Stimulated activated CD8-positive, alpha-beta memory T cell treated with anti-CD3 and anti-CD28 coated beads, Interleukin-12 subunit alpha, Interleukin-12 subunit beta, amount 100 ng/mL, for 1 hour (primary cell): ENCODE results near the gene RXRA.

Experiments
- DNase-seq: peaks from one replicate; pipeline ENCODE4 v3.0.0-alpha.2; 2020; ENCODE audit warnings: low read depth

Gene RXRA

DNA sequence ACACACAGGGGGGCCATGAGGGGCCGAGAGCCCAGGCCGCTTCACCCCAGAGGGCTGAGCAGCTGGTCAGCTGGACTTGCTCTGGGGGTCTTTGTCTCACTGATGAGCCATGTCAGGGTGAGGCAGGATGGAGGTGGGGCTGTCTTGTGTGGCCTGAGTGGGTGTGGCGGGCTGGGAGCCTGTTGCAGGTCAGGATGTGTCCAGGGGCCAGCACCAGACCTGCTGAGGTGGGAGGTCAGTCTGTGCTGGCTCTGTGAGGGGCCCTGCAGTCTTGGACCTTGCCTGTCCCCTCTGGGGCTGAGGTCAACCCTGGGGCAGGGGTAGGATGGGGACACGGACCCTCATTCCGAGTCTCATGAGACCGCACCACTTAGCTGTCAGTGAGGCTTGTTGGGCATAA is 56.9 kb downstream of the RXRA start:
- no peak for DNase-seq

DNA sequence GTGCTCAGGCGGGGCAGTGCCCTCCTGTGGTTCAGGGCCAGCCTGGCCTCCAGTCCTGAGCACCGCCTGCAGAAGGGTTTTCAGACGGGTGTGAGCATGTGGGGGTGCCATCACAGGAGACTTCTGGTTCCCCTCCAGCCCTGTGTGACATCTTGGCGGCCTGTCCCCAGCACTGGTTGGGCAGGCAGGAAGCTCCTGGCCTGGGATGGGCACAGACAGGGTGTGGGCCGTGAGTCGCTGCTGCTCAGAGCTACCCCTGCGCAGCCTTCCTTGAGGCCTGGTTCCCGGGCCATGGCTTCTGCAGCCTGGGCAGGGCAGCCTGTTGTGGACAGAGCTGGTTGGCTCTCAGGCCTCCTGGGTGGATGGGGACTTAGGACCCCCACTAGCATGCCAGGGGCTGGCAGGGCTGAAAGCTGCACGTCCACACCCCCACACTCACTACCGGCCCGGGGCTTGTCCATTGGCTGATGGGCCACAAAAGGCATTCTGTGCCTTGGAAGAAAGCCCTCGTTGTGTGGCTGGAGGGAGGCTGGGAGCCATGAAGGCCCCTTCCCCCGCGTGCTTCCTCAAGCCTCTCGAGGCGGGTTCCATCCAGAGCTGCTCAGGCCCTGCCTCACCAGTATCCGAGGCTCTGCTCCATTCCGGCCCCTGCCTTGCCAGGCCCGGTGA is 58.7 kb downstream of the RXRA start:
- no peak for DNase-seq

DNA sequence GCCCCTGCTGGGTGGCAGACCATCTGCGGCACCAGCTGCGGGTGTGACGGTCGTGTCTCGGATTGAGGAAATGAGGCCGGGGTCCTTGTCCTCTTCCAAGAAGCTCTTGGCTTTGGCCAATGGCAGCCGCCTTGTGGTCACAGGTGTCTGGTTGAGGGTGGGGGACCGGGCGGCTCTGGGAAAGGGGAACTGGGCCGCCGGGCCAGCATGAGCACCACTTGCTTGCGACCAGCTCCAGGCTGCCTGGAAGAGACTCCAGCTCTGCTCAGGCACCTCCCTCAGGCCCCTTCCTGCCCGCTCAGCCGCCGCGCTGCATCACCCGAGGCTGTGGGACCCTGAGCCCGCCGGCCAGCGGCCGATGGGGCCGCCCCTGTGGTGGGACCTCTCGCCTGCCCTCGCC is 59.7 kb downstream of the RXRA start:
- DNase-seq, result no peak

DNA sequence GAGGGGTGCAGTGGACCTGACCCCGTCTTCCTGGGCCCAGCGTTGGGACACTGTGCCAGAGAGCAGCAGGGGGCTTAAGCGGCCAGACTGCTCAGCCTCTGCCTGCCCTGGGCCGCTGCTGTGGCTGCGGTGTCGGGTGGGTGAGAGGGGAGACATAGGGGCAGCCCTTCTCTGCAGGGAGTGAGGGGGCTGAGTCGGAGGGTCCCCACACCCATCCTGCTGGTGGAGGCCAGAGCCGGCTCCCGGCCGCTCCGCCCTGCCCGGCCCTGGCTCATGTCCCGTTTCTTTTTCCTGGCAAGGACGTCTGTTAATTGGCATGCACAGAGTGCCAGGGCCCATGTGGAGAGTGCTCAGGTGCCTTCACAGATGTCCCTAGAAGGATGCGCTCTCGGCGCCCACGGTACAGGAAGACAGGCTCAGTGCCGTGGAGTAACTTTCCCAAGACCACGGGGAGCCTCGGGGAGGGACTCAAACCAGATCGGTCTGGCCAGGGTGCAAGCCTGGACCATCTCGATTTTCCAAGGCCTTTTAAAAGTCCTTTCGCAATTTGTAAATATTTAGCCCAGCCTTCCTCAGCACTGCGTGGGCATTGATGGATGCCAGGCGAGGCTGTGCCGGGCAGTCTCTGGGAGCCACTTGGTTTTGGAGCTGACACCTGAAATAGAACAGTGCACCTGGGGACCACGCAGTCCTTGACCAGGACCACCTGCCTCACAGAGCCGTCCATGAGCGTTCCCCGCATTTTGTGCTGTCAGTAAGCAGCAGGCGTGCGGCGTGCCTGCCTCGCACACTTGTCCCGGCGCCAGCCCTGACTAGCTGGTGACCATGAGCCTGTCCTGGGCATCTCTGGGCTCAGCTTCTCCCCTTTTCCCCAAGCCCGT is 60.9 kb downstream of the RXRA start:
- no peak for DNase-seq

DNA sequence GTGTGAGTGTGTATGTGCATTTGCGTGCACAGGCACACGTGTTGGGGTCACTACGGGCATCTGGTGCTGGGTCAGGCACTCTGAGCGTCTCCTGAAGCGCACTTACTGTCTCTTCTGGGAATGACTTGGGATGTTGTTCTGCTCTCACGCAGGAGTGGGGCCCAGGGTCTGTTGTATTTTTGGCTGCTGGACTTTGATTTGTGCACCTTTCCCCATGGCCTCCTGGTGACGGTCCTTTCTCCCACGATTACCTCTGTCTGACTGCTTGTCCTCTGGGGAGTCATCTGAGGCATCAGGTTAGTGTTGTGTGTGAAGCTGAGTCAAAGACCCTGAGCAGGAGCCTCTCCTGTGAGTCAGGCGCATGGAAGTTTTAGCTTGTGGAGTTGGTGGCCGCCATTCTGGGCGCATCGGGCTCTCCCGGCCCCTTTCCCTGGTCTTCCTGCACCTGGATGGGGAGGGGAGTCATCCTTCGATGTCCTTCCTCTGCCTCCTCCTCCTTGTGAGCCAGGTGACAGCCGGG is 62.1 kb downstream of the RXRA start:
- no peak for DNase-seq

DNA sequence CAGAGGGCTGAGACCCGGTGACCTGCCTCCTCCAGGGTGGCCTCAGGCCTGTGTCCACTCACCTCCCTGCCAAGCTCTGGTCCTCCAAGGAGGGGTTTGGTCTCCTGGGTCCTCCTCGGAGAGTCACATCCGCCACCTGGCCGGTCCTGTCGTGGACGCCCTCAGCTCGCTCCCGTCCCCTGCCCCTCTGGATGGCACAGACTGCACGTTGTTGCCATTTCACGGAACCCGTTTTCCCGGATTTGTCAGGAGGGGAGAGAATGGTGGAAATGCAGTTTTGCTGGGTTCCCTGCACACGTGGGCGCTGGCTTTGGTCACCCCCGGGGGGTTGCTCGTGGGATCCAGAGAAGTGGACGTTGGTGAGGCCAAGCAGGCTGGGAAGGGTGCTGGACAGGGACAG is 62.7 kb downstream of the RXRA start:
- no peak for DNase-seq

DNA sequence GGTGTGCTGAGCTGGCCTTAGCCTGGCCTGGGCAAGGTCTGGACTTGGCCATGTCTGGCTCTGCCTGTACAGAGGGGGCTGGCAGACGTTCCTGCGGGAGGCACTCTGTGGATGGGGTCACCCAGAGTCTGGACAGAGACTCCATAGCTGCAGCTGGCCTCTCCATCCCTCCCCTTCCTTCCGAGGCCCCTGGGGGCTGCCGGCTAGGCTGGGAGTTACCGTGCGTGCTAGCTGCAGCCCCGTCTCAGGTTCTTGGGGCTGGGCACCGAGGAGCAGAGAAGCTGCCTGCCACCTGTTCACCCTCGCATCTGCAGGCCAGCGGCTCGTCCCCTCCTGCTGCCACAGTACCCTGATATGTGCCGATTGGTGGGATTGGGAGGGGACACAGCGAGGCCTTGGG is 63.4 kb downstream of the RXRA start:
- DNase-seq, result no peak

DNA sequence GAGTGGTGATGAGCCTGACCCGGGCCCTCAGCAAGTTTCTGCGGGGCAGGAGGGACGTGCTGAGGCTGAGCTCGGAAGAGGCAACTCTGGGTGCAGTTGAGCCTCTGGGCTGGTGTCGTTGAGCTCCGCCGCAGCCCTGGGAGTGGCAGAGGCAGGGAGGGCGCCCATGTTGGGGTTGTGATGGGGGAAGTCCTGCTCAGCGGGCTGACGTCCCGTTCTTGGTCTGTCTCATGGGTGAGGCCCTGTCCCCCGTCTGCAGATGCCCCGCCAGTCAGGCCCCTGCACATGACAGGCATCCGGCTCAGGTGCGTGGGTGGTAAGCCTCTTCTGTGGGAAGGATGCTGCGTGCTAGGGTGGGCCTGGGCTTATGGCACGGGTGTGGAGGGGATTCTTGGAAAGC is 64.3 kb downstream of the RXRA start:
- DNase-seq, result peak; percentile 32

DNA sequence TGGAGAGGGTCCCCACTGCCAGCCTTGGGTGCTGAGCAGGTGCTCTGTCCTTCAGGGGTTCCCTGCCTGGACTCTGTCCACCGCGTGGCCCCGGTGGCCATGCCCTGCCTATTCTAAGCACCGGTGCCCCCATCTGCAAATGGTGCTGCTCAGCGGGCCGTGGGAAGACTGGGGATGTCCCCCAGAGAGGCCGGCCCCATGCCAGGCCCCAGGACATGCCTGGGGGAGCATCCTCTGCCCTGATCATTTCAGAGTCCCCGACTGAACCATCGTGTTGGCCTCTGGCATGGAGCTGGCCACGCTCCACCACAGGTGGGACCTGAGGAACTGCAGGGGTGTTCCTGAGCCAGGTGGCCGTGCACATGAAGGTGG is 64.7 kb downstream of the RXRA start:
- DNase-seq, result no peak

DNA sequence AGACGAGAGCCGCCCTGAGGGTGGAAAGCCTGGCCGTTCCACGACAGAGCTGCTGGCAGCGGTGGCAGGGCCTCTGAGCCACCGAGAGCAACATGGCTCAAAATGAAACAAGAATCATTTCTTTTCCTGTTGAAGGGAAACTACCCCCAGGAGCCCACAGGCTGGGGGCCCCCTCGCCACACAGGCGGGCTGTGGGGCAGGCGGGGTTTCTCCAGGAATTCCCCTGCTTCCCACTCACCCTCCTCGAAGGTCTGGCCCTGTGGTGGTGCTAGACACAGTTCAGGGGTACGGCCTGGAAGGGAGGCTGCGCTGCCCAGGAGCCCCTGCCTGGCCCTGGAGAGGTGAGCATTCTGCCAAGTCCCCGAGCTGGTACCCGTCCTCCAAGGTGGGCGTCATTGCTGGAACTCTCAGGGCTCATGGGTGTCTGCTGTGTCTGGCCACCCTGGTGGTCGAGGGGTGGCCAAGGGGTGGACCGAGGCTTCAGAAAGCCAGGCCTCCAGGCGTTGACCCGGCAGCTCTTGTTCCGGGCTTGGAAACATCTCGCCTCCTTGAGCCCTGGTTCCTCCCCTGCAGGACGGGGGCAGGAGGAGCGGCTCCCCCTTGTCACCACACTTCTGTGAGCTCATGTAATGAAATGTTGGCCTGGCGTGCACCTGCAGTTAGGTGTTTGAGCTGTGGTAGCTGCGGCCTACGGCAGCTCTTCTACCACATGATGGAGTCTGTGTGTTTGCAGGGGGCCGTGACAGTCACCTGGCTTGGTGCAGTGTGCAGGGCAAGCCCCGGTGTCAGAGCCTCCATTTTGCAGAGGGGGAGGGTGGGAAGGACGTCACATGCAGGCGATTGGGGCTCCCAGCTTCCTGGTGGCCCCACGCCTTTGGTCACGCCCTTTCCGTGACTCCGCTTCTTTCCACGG is 65.3 kb downstream of the RXRA start:
- DNase-seq, result peak; percentile 40

DNA sequence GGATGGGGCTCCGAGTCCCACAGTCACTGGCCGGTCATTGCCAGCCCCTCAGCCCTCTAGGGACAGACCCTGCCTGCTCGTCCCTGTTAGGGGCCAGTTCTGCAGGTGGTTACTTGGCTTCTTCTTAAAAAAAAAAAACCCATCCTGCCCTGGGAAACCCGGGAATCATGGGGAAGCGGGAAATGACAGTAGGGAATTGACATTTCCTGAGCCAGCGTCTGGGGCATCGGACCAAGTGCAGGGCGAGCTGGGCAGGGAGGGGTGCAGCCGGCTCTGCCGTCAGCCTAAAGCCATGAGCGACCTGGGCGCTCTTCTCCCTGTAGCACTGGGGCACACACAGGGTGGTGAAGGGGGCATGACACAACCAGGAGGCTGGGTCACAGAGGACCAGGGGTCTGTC is 66.6 kb downstream of the RXRA start:
- no peak for DNase-seq

DNA sequence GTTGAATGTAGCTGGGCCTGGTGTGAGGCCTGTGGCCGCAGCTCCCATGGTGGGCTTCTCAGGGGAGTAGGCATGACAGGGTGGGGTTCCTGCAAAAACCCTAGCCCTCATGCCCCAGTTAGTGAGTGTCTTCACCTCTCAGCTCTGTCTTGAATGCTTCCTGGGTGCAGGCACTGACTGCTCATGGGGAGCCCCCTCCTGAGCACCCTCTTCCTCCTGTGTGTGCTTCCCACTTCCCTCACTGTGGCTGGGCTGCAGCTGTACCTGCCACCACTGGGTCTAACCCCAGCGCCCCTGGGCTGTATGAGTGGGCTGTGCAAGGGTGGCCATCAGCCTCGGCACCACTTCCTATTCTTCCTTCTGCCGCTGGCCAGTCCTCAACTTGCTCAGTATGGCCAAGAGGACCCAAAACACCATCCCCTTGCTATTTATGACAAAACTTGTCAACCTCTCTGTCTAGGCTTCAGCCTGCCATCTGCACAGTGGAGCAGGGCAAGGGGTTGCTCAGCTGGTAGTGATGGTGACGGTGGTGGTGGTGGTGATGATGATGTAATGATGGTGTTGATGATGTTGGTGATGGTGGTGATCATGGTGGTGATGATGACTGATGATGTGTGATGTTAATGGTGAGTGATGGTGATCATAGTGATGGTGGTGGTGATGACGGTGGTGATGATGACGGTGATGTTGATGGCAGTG is 67.5 kb downstream of the RXRA start:
- no peak for DNase-seq

DNA sequence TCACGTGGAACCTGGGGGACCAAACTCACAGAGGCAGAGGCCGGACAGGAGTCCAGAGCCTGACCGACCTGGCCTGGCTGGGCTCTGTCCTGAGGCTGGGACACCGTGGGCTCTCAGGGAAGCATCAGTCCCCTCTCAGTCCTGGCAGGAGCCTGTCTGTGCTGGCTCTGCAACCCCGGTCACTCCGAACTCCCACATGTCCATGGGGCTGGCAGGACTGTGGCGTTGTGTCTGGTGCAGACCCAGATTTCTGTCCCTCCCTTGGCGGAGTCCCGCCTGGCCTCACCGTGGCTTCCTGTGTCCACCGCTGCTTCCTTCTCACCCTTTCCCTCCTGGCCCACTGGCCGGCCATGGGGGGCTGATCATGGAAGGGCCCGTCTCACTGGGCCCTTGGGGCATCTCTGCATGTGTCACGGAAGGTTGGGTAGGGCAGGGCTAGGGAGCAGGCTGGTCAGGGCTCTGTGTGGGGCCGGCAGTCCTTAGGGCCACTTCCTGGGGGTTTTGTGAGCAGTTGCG is 68.8 kb downstream of the RXRA start:
- no peak for DNase-seq

DNA sequence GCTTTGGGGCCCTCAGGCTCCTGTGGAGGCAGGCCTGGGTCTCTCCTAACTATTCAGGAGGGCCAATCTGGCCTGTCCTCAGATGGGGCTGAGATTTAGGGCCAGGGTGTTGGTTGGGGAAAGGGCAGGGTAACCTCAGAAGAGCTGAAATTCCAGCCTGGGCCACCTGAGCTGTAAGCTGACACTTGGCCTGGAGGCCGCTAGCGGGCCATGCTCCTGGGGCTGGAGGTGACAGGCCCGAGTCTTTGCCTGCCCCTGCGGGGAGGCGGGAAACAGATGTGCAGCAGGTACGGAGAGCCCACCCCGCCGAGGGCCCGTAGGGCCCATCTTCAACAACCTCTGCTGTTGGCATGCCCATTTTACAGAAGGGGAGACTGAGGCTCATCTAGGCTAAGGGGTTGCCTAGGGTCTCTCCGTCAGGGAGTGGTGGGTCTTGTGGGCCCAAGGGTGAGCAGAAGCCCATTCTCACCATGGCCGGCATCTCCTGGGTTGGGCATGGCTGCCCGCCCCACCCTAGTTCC is 69.5 kb downstream of the RXRA start:
- DNase-seq, result no peak

DNA sequence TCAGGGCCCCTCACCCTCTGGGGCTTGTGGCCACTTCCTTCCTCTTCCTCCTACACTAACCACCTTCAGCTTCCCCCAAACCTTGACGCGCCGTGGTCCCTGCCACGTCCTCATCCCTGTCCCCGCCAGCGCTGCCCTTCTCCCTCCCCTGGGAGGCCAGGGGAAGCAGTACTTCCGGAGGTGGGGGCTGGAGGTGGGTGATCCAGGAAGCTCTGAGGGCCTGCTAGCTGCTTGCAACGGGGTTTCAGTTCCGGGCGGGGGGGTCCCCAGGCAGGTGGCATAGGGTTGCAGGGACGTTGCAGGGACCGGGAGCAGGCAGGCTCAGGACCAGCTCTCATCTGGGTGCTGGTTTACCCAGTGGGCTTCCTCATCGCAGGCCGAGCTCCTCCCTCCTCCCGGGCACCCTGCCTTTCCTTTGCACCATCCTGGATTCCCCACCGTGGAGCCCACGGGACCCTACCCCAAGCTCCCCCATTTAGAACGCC is 70.0 kb downstream of the RXRA start:
- DNase-seq, result no peak

DNA sequence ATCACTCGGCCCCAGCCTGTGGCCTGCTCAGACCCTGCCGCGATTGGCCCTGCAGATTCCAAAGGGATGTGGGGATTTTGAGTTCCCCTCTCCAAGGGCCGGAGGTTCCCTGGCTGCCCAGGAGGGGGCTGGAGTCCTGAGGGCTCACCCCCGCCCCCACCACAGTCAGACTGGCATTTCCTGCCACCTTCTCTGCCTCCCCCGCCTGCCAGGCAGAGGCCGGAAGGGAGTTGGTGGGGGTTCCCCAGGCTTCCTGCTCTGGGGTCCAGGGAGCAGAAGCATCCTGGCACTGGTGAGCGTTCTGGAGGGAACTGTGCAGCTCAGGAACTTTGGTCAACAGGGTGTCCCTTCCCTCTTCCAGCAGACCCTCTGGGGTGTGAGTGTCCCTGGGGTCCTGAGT is 70.6 kb downstream of the RXRA start:
- DNase-seq, result no peak

DNA sequence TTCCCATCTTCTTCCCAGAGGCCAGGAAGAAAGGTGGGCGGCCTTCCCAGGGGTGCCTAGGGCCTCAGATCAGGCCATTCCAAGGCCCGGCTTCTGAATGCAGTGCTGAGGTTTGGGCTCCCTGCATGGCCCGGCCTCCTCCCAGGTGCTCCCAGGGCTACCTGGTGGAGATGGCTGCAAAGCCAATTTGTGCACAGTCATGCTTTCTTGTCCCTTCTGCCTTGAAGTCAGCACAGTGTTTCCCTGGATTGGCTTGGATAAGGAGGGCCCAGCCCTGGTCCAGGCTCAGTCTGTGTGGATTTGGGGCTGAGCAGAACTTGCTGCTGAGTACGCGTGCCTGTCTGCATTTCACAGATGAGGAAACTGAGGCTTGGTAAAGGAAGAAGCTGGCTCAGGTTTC is 72.5 kb downstream of the RXRA start:
- DNase-seq, result no peak

DNA sequence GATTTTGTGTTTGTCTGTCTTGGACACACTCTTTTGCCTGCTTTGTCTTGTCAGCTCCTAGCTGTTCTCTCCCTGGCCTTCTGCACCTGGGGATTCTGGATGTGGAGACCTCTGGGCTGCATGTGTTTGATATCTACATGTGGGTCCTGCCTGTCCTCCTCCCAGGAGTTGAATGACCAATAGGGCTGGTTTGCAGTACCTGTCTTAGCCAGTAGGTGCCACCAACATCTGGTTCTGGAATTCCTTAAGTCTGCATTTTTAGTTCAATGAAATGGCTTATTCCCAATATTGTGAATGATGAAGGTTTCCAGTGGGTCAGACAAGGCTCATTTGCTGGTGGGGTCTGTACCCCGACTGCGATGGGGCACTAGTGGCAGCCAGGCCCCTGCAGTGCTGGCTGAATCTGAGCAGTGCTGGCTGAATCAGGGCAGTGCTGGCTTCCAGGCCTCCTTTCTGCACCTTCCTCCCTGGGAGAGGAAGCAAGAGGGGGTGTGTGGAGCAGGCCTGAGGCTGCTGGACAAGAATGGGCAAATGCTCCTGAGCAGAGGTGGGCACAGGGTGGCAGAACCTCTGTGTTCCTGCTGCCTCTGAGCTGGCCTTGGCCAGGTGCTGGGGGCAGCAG is 73.3 kb downstream of the RXRA start:
- no peak for DNase-seq

DNA sequence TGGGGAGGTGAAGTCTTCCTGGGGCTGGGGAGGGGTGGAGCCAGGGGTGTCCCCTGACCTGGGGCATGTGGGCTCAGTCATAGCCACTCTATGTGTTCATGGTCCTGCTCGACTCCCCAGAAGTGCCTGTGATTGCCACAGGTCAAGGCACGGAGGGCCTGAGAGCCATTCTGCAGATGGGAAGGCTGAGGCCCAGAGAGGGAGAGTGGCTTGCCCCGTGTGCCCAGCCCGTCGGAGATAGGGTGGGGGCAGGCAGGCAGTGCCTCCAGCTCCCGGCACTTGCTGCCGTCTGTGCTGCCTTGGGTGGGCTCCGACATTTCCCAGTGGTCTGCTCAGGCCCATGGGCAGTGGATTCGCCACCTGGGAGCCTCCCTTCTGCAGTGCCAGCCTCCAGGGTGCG is 74.0 kb downstream of the RXRA start:
- DNase-seq, result no peak

DNA sequence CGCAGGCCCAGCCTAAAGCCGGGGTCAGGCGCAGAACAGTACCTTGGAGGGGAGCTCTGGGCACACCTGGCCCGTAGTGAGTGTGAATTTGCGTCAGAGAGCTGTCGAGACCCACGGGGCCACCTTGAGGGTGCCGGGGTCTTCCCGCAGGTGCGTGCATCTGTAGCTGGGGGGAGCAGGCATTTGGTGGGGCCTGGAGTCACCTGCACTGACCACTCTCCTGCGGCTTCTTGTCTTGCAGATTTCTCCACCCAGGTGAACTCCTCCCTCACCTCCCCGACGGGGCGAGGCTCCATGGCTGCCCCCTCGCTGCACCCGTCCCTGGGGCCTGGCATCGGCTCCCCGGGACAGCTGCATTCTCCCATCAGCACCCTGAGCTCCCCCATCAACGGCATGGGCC is 75.1 kb downstream of the RXRA start:
- DNase-seq, result no peak

DNA sequence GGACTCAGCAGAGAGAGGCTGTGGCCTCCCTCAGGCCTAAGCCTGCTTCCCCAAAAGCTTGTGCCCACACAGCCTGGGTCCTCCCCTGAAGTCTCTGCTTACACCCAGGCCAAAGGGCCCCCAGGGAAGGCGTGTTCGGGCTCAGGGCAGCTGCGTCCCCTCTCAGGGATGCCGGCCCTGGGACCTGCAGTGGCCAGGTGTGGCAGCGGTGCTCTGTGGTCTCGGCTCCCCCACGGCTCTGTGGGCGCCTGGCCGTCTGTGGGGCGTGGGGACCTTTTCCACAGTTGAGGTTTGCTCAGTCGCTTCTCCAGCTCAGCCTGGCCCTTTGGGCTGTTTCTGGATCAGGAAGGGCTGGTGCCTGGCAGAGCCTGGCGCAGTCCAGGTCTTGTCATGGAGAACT is 75.9 kb downstream of the RXRA start:
- no peak for DNase-seq
